Measurements from ENCODE around the gene AFM. TPM values are rescaled to one million over a fixed set of nuclear protein-coding genes. Genes with fewer than 3 reads are reported as not detected.

The AFM gene
- total and polyA plus RNA-seq, 2 donors: 0.02 TPM; not detected in 1

DNA sequence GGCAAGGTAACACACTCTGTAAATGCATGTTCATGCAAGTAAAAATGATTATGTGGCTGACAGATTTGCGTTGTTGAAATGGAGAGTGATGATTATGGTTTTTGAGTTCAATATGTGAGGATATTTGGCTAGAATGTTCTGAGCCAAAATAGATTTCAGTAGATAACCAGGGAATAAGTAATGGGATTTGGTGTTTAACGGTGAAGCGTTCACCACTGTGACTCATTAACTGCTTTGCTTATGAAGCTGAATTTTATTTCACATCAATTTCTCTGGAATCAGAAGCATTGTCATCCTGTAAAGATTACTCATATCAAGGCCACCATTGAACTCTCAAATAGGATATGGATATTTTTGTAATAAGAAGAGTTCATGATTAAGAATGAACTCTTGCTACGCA is 33.9 kb upstream of the AFM start:
- H3K27me3 ChIP-seq (ENCODE audit: control insufficient read depth in 2 of 2, insufficient read depth in 1 of 2, low read length in 1 of 2): no peaks in the 10 kb centered on the region
- no peaks in the 10 kb centered on the region for H3K4me1 ChIP-seq (ENCODE audit: control insufficient read depth in 2 of 2, insufficient read depth in 2 of 2, low read length in 2 of 2)
- H3K4me3 ChIP-seq (ENCODE audit: low read length in 2 of 2): no peak overlapping the region
- no peak overlapping the region for H3K27ac ChIP-seq (ENCODE audit: low read depth in 1 of 2, low read length in 1 of 2)
- H3K9me3 ChIP-seq (ENCODE audit: control insufficient read depth in 2 of 2, insufficient read depth in 1 of 2, low read length in 1 of 2): no peaks in the 10 kb centered on the region
- no peaks in the 10 kb centered on the region for H3K36me3 ChIP-seq (ENCODE audit: control insufficient read depth in 2 of 2, insufficient read depth in 2 of 2, low read length in 1 of 2)
- WGBS: 96% methylated on average over 4 of the region's 4 CpGs
- DNase-seq (ENCODE audit: low read depth in 6 of 9, low spot score in 9 of 9): no peak

DNA sequence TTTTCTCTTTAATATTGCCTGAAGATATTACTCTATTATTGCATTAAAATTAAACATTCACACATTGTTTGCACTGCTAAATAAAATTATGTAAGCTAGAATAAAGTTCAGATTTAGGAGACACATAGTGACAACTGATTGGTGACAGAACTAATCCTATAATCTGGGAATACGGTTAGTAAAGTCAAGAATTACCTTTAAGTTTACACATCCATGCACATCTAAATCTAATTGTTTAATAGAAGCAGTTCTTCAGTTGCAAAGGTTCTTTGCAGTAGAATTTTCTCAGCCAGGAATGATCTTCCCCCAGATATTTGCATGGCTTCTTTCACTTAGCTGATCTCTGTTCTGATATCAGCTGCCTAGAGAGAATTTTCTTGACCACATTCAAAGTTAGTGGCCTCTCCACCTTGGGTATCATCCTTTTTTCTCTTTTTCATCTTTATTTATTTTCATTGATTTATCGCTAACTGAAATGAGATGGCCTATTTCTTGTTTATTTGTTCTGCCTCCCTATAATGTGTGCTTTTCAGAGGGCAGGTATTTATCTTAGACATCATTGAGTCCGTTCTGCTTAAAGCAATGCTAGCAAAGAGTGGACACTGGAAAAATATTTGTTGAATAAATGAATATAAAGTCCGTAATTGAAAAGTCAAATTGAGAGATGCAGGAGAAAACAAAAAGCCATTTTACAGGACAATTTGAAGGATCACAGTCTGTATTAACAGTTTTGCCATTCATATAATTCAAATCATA is 32.9 kb upstream of the AFM start:
- DNase-seq (ENCODE audit: low read depth in 6 of 9, low spot score in 9 of 9): no peak
- Histone ChIP-seq H3K4me1 (ENCODE audit: control insufficient read depth in 2 of 2, insufficient read depth in 2 of 2, low read length in 2 of 2) (no peaks in the 10 kb centered on the region), H3K4me3 (ENCODE audit: low read length in 2 of 2) (no peak overlapping the region), H3K36me3 (ENCODE audit: control insufficient read depth in 2 of 2, insufficient read depth in 2 of 2, low read length in 1 of 2) (no peaks in the 10 kb centered on the region), H3K27ac (ENCODE audit: low read depth in 1 of 2, low read length in 1 of 2) (no peak overlapping the region), H3K27me3 (ENCODE audit: control insufficient read depth in 2 of 2, insufficient read depth in 1 of 2, low read length in 1 of 2) (no peaks in the 10 kb centered on the region), H3K9me3 (ENCODE audit: control insufficient read depth in 2 of 2, insufficient read depth in 1 of 2, low read length in 1 of 2) (no peaks in the 10 kb centered on the region)
- WGBS: 97% methylated on average over 4 of the region's 4 CpGs

DNA sequence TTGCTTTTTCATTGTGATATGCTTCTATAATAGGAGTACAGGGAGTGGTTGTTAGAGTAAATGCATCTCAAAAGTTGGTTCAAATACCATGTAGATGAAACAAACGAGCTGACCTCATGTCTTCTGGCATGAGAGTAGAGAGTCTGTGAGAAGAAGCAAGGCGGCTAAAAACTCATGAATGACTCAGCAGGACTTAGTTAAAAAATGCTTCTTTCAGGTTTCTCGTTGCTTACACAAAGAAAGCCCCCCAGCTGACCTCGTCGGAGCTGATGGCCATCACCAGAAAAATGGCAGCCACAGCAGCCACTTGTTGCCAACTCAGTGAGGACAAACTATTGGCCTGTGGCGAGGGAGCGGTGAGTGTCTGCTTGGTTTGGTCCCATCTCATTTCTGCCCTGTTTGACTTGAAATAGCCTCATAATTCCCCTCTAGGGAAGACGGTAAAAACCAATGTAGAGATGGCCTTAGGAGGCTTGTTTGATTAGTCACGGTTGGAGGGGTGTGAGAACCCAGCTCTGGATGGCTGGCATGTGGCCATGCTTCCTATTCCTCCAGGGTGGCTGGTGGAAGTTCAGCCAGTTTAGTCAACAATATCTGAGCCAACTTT is 31.0 kb upstream of the AFM start:
- H3K36me3 ChIP-seq (ENCODE audit: control insufficient read depth in 2 of 2, insufficient read depth in 2 of 2, low read length in 1 of 2): no peaks in the 10 kb centered on the region
- 90% methylated on average over 9 of the region's 9 CpGs for whole genome bisulfite sequencing
- DNase-seq (ENCODE audit: low read depth in 6 of 9, low spot score in 9 of 9): no peak

DNA sequence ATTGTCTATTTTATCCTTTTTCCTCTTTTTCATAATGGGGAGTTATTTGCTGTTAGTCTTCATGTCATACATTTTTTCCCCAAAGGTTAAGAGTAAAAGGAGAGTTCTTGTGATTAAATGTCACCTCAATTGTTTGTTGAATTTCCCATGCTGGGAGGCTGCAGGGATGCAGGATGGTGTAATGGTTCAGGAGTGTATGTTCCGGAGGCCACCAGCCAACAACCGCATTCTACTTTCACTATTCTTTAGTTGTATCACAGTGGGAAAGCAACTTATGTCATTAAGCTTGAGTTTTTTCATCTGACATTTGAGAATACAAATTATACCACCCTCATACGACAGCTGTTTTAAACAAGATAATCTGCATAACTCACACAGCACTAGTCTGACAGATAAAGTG is 30.1 kb upstream of the AFM start:
- H3K27me3 ChIP-seq (ENCODE audit: control insufficient read depth in 2 of 2, insufficient read depth in 1 of 2, low read length in 1 of 2): no peaks in the 10 kb centered on the region
- no peak overlapping the region for H3K4me3 ChIP-seq (ENCODE audit: low read length in 2 of 2)
- H3K27ac ChIP-seq (ENCODE audit: low read depth in 1 of 2, low read length in 1 of 2): no peak overlapping the region
- DNase-seq (ENCODE audit: low read depth in 6 of 9, low spot score in 9 of 9): no peak
- no peaks in the 10 kb centered on the region for H3K36me3 ChIP-seq (ENCODE audit: control insufficient read depth in 2 of 2, insufficient read depth in 2 of 2, low read length in 1 of 2)
- WGBS: 95% methylated on average over 3 of the region's 3 CpGs
- H3K4me1 ChIP-seq (ENCODE audit: control insufficient read depth in 2 of 2, insufficient read depth in 2 of 2, low read length in 2 of 2): no peaks in the 10 kb centered on the region
- H3K9me3 ChIP-seq (ENCODE audit: control insufficient read depth in 2 of 2, insufficient read depth in 1 of 2, low read length in 1 of 2): no peaks in the 10 kb centered on the region

More for the DNA sequence above, 31.0 kb upstream of the AFM start:
- no peaks in the 10 kb centered on the region for H3K27me3 ChIP-seq (ENCODE audit: control insufficient read depth in 2 of 2, insufficient read depth in 1 of 2, low read length in 1 of 2)
- no peaks in the 10 kb centered on the region for H3K4me1 ChIP-seq (ENCODE audit: control insufficient read depth in 2 of 2, insufficient read depth in 2 of 2, low read length in 2 of 2)
- no peak overlapping the region for H3K27ac ChIP-seq (ENCODE audit: low read depth in 1 of 2, low read length in 1 of 2)
- no peaks in the 10 kb centered on the region for H3K9me3 ChIP-seq (ENCODE audit: control insufficient read depth in 2 of 2, insufficient read depth in 1 of 2, low read length in 1 of 2)
- no peak overlapping the region for H3K4me3 ChIP-seq (ENCODE audit: low read length in 2 of 2)

DNA sequence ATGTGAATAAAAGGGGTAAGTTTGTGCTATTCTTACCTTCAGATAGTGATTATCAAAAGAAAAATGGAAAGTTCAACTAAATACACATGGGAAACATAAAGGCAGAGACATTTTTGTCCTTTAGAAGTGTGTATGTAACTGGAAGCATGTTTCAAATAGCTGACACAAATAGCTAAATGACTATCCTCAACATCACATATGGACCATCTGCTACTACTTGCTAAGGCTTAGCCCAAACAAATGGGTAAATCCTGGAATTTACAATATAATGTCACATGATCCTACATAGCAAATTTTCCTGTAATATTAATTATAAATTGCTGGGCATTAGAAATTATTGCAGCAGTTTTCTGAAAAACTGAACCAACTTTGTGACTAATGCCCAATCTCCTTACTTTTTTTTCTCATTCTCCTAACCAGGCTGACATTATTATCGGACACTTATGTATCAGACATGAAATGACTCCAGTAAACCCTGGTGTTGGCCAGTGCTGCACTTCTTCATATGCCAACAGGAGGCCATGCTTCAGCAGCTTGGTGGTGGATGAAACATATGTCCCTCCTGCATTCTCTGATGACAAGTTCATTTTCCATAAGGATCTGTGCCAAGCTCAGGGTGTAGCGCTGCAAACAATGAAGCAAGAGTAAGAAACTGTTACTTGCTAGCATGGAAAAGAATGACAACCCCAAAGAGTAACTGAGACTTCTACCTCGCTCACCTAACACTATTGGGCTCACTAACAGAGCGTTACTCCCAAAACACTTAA is 29.4 kb upstream of the AFM start:
- H3K4me3 ChIP-seq (ENCODE audit: low read length in 2 of 2): no peak overlapping the region
- WGBS: 98% methylated on average over 4 of the region's 4 CpGs
- no peaks in the 10 kb centered on the region for H3K9me3 ChIP-seq (ENCODE audit: control insufficient read depth in 2 of 2, insufficient read depth in 1 of 2, low read length in 1 of 2)
- no peaks in the 10 kb centered on the region for H3K4me1 ChIP-seq (ENCODE audit: control insufficient read depth in 2 of 2, insufficient read depth in 2 of 2, low read length in 2 of 2)
- H3K27ac ChIP-seq (ENCODE audit: low read depth in 1 of 2, low read length in 1 of 2): no peak overlapping the region
- H3K27me3 ChIP-seq (ENCODE audit: control insufficient read depth in 2 of 2, insufficient read depth in 1 of 2, low read length in 1 of 2): no peaks in the 10 kb centered on the region
- no peak for DNase-seq (ENCODE audit: low read depth in 6 of 9, low spot score in 9 of 9)
- no peaks in the 10 kb centered on the region for H3K36me3 ChIP-seq (ENCODE audit: control insufficient read depth in 2 of 2, insufficient read depth in 2 of 2, low read length in 1 of 2)

DNA sequence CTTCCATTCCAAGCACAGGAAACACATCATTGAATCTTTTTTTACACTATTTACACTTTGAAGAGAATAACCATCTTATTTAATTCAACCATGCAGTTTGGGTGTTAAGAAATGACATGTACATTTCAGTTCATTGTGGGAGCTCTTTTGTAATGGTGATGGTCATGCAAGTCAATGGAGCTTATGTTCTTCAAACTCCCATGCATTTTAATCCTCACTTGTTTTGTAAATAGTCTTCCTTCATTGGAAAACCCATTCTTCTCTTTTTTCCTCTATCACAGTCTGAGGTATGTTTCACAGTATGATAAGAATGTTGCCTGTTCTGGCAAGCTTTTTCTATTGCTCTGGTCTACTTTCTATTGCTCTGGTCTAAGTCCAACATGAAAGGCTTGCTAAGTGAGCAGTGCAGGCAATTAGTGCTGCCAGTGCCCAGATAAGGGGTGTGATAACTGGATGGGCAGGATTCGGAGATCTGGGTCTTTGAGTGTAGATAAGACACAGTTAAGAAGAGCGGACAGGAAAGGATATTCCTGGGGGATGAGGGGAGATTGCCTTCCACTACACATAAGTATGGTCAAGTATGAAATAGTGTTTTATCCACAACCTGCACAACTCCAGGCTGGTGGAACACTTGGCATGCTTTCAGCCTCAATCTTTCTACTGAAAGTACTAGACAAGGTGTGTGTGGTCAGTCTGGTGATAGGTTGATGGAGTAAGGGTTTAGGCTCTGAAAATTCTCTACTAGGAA is 28.4 kb upstream of the AFM start:
- H3K27ac ChIP-seq (ENCODE audit: low read depth in 1 of 2, low read length in 1 of 2): no peak overlapping the region
- no peak overlapping the region for H3K4me3 ChIP-seq (ENCODE audit: low read length in 2 of 2)
- H3K4me1 ChIP-seq (ENCODE audit: control insufficient read depth in 2 of 2, insufficient read depth in 2 of 2, low read length in 2 of 2): no peaks in the 10 kb centered on the region
- H3K27me3 ChIP-seq (ENCODE audit: control insufficient read depth in 2 of 2, insufficient read depth in 1 of 2, low read length in 1 of 2): no peaks in the 10 kb centered on the region
- no peaks in the 10 kb centered on the region for H3K36me3 ChIP-seq (ENCODE audit: control insufficient read depth in 2 of 2, insufficient read depth in 2 of 2, low read length in 1 of 2)
- 100% methylated on average over 2 of the region's 2 CpGs for WGBS
- no peak for DNase-seq (ENCODE audit: low read depth in 6 of 9, low spot score in 9 of 9)
- no peaks in the 10 kb centered on the region for H3K9me3 ChIP-seq (ENCODE audit: control insufficient read depth in 2 of 2, insufficient read depth in 1 of 2, low read length in 1 of 2)

DNA sequence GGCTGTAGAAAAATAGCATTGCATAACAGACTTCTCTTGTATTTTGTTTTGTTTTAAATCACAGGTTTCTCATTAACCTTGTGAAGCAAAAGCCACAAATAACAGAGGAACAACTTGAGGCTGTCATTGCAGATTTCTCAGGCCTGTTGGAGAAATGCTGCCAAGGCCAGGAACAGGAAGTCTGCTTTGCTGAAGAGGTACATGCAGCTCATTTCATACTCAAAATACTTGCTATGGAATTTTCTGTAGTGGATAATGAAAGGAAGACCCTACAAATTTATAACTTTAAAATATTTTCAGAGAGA is 27.9 kb upstream of the AFM start:
- no peaks in the 10 kb centered on the region for H3K9me3 ChIP-seq (ENCODE audit: control insufficient read depth in 2 of 2, insufficient read depth in 1 of 2, low read length in 1 of 2)
- H3K36me3 ChIP-seq (ENCODE audit: control insufficient read depth in 2 of 2, insufficient read depth in 2 of 2, low read length in 1 of 2): no peaks in the 10 kb centered on the region
- no peaks in the 10 kb centered on the region for H3K4me1 ChIP-seq (ENCODE audit: control insufficient read depth in 2 of 2, insufficient read depth in 2 of 2, low read length in 2 of 2)
- DNase-seq (ENCODE audit: low read depth in 6 of 9, low spot score in 9 of 9): no peak
- H3K27me3 ChIP-seq (ENCODE audit: control insufficient read depth in 2 of 2, insufficient read depth in 1 of 2, low read length in 1 of 2): no peaks in the 10 kb centered on the region
- no peak overlapping the region for H3K27ac ChIP-seq (ENCODE audit: low read depth in 1 of 2, low read length in 1 of 2)
- H3K4me3 ChIP-seq (ENCODE audit: low read length in 2 of 2): no peak overlapping the region

DNA sequence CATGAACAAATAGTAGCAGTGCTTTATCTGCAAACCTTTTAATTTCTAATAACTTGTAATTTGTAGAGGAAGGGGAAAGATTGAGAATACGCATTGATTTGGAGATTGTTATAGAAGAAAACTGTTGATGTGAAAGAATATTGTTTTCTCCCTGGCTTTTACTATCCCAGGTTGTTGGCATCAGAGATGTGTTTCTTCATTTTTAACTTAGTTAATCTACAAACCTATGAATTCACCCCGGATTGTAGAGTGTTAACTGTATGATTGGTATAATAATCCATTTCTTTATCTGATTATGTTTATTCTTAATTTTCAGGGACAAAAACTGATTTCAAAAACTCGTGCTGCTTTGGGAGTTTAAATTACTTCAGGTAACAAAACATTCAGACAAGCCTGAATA is 26.6 kb upstream of the AFM start:
- Histone ChIP-seq H3K4me3 (ENCODE audit: low read length in 2 of 2) (no peak overlapping the region), H3K4me1 (ENCODE audit: control insufficient read depth in 2 of 2, insufficient read depth in 2 of 2, low read length in 2 of 2) (no peaks in the 10 kb centered on the region), H3K27ac (ENCODE audit: low read depth in 1 of 2, low read length in 1 of 2) (no peak overlapping the region), H3K9me3 (ENCODE audit: control insufficient read depth in 2 of 2, insufficient read depth in 1 of 2, low read length in 1 of 2) (no peaks in the 10 kb centered on the region), H3K36me3 (ENCODE audit: control insufficient read depth in 2 of 2, insufficient read depth in 2 of 2, low read length in 1 of 2) (no peaks in the 10 kb centered on the region), H3K27me3 (ENCODE audit: control insufficient read depth in 2 of 2, insufficient read depth in 1 of 2, low read length in 1 of 2) (no peaks in the 10 kb centered on the region)
- 95% methylated on average over 3 of the region's 3 CpGs for WGBS
- no peak for DNase-seq (ENCODE audit: low read depth in 6 of 9, low spot score in 9 of 9)

All from thymus (tissue), 11 donors.